Suprapubic skin (tissue), 3 donors: ENCODE data around the gene SEMA4A.

ENCODE experiments used
- EP300 ChIP-seq: sonication (generic); formaldehyde crosslinking; IDR thresholded peaks from one replicate; pipeline ENCODE4 v1.6.1; 2017; ENCODE audit warnings: antibody characterized with exemption
- POLR2A ChIP-seq, 2 donors: fragments of 450-650 bp; IDR thresholded peaks; one replicate each; pipeline ENCODE4 v1.6.1; 2017; ENCODE audit warnings: antibody characterized with exemption in 2 of 2, mild to moderate bottlenecking in 2 of 2, moderate library complexity in 2 of 2
- TF ChIP-seq, protein P1 (sequence below), 2 donors: fragments of 200-600 bp in 1 of 2; fragments of 450-650 bp in 1 of 2; sonication (generic) in 1 of 2; IDR thresholded peaks; one replicate each; pipeline ENCODE4 v1.5.1; 2016 to 2019; ENCODE audit warnings: antibody characterized with exemption in 2 of 2, mild to moderate bottlenecking in 1 of 2, moderate library complexity in 1 of 2

GRCh38 chr1:156214024-156214748 is 60.8 kb downstream of the SEMA4A start:
- TF ChIP-seq, protein P1, sequence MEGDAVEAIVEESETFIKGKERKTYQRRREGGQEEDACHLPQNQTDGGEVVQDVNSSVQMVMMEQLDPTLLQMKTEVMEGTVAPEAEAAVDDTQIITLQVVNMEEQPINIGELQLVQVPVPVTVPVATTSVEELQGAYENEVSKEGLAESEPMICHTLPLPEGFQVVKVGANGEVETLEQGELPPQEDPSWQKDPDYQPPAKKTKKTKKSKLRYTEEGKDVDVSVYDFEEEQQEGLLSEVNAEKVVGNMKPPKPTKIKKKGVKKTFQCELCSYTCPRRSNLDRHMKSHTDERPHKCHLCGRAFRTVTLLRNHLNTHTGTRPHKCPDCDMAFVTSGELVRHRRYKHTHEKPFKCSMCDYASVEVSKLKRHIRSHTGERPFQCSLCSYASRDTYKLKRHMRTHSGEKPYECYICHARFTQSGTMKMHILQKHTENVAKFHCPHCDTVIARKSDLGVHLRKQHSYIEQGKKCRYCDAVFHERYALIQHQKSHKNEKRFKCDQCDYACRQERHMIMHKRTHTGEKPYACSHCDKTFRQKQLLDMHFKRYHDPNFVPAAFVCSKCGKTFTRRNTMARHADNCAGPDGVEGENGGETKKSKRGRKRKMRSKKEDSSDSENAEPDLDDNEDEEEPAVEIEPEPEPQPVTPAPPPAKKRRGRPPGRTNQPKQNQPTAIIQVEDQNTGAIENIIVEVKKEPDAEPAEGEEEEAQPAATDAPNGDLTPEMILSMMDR (IDR thresholded peaks at IDR 0.05): no peak
- TF ChIP-seq POLR2A (IDR thresholded peaks at IDR 0.05) (no peak), EP300 (no peak)
